ENCODE results near the gene BCAS1.
"Not testable (repeated sequence)": the region's sequence is repeated elsewhere in the genome, so short reads cannot be mapped to it uniquely, and the experiment has no call there.

Gene BCAS1

DNA sequence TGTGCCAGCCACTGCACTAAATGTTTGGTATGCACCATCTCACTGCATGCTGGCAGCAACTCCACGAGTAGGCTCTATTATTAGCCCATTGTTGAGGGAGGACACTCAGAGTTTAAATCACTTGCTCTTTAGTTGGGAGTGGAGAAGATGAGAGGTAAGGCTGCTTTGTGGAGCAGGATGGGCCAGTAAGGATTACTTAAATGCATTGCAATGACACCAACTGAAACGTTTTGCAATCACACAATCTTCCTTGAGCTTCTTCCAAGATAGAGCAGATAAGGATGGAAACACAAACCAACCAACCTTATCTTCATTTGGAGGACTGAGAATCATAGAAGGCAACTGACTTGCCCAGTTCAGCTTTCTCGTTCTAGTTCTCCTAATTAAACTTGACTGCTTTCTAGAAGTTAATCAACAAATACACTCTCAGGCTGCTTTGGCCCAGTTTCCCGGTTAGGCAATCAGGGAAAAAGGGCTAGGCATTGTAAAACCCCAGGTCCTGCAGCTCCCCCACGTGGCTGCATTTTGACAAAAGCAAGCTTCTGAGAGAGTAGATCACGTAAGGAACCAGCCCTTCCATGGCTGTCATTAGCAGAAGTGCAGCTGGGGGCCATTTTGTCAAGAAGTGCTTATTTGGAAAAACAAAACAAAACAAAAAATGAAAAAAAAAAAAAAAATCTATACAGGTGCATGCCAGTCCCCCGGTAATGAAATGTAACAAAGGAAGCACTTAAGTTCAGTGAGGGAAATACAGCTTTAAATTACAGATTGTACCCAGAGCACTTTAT, 130.6 kb downstream of the BCAS1 start:
- peak; percentile 65 to 69 for DNase-seq

GRCh38 chr20:53939190-53939571, 131.2 kb downstream of the BCAS1 start:
- no peak for DNase-seq

- DNase-seq: no peak
These were observed 131.7 kb downstream of the BCAS1 start for GRCh38 chr20:53938739-53939138.

DNA sequence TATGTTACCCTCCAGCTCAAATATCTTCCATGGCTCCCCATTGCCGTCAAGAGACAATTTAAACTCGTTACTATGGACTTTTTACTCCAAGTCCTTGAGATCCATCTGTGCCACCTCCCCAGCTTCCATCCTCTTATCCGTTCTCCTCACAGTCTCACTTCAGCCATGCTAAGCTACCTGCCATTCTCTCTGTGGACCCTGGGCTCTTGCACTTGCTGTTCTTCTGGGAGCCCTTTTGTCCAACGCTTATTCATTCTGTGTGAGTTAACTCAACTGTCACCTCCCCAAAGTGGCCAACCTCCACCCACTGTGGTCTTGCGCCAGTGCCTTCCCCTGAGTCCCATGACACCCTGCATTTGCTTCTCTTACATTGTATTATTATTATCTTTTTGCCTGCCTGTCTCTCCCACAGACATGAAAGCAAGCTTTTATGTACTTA, 132.4 kb downstream of the BCAS1 start:
- no peak for DNase-seq

DNA sequence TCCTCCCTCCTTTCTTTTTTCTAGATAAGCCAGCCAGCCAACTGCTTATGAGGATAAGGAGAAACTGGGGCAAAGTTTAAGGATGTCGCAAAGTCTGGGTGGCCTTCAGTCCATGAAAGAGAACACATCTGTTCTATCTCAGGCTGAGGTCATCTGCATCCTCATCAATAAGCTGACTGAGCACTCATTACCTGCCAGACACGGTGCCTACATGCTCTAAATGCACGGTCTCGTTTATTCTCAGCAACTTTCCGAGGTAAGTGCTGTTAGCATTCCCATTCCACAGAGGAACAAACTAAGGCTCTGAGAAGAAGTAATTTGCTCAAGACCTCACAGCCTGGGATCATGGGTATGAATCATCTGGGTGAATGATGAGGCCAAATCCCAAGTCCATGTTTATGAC, 133.1 kb downstream of the BCAS1 start:
- DNase-seq: no peak

DNA sequence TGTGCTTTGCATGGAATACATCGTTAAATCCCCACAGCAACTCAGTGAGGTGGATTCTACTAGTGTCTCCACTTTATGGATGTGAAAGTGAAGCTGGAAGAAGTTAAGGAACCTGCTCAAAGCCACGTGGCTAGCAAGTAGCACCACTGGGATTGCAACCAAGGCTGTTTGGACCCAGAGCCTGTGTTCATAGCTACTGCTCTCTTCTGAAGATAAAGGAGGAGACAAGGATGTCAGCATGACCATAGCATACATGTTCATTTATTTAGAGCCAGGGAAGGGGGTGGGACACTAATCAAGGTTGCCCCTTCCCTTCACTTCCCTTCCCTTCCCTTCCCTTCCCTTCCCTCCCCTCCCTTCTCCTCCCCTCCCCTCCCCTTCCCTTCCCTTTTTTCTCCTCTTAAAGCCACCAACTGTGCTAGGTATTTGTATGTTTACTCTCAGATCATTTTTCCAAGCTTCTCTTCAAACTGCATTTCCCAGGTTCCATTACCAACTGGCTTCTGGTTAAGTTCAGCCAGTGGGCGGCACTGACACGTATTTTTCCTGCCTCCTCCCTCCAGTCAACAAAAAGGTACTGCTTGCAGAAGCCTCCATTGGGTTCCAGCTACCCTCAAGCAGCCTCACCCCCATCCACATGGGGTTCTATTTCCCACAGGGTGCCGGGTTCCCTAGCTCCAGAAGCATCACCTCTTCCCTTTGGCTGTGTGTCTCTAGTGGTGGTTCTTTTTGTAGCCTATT, 134.9 kb downstream of the BCAS1 start:
- no peak for DNase-seq

GRCh38 chr20:53934421-53935343, 135.7 kb downstream of the BCAS1 start:
- DNase-seq: no peak

DNA sequence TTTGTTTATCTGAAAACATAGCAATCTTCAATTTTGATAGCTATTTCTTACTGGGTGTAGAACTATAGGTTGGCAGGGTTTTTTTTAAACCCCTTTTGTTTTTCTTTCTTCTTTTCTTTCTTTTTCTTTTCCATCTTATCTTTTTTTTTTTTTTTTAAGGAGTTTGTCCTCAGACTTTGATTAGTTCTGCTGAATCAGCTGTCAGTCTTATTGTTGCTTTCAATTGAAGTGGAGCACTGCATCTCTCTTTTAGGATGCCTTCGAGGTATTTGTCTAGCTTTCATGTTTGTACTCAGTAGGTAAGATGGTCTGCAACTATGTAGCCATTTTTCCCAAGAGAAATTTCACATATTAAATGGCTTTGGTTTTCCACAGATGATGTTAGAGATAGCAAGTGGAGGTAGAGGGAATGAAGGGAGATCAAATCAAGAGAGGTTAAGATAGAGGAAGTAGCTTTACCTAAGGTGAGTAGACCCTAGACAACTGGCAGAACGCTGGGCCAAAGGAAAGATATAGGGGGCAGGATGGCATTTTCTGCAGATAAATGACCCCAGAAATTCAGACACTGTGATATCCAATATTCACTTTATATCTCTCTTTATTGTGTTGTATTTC, 137.1 kb downstream of the BCAS1 start:
- no peak for DNase-seq

DNA sequence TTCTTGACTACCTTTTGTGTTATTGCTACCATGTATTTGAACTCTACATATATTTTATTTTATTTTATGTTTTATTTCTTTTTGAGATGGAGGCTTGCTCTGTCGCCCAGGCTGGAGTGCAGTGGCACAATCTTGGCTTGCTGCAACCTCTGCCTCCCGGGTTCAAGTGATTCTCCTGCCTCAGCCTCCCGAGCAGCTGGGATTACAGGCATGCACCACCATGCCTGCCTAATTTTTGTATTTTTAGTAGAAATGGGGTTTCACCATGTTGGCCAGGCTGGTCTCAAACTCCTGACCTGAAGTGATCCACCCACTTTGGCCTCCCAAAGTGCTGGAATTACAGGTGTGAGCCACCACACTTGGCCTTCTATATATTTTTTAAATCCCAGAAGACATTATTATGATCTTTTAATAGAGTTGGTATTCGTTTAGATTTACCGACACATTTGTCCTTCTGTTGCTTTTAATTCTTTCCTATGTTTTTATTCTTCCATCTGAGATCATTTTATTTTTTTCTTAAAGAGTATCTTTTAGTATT, 137.7 kb downstream of the BCAS1 start:
- not testable (repeated sequence) for DNase-seq

DNA sequence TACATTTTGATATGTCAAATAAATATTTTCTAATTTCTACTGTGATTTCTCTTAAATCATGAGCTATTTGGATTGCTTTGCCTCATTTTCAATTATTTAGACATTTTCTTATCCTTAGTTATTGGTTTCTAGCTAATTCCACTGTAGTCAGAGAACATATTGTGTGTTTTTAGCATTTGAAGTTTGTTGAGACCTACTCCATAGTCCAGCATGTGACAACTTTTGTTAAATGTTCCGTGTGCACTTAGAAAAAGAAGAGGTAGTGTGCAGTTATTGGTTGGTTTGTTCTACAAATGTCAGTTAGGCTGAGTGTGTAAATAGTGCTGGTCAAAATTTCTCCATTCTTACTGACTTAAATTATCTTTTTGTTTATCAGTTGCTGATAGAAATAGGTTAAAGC, 138.8 kb downstream of the BCAS1 start:
- DNase-seq: no peak

GRCh38 chr20:53930651-53931504, 139.5 kb downstream of the BCAS1 start:
- DNase-seq: no peak

DNA sequence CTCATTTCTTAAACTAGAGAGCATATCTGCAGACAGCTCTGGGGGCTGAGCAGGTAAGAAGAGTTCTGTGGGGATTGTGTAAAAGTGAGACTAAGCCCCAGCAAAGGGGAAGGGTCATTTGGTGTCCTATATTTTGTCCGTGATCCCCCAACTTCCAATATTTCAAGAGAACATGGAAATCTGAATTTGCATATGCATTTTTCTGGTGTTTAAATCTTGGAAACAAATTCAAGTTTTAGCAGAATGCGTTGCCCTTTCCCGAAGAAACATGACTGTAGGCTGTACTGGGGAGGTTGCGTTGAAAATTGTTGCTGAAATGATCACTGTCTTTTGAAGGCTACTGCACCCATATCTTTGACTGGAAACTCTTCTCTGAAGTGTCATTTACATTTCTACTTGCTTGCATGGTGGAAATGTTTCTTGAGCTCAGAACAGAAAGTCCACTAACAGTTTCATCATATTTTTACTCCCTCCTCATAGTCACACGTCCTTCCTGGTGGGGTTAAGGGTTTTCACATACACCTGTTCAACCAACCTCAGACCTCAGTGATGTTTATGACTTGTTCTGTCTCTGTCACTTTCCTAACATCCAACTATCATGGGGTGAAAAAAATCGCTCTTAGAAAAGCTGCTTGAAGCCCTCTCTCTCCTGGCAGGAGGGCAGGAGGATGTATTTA, 140.3 kb downstream of the BCAS1 start:
- DNase-seq: no peak

DNA sequence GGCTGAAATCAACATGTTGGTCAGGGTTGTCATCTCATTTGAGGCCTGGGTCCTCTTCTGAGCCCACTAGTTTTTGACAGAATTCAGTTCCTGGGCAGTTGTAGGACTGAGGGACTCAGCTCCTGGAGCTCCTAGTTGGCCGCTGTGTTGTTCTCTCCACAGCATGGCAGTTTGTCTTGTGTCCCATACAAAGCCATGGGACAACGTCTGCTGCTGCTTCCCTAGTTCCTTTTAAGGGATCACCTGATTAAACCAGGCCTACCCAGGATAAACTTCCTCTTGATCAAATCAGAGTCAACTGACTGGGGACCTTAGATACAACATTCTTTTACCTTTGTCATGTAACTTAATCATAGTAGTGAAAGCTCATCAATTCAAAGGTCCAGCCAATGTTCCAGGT, 141.0 kb downstream of the BCAS1 start:
- DNase-seq: no peak

DNA sequence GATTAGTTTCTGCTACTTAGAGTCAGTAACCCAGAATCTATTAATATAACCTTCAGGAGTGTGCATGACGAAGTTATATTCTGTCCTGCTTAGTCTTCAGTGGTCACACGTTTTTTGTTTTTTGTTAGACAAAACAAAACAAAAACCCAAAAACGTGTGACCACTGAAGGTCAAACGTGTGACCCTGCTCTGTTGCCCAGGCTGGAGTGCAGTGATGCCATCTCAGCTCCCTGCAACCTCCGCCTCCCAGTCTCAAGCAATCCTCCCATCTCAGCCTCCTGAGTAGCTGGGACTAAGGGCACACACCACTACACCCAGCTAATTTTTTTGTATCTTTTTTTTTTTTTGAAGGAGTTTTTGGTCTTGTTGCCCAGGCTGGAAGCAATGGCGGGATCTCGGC, 142.4 kb downstream of the BCAS1 start:
- DNase-seq: no peak

- no peak for DNase-seq
These were observed 143.9 kb downstream of the BCAS1 start for GRCh38 chr20:53926428-53927028.

DNA sequence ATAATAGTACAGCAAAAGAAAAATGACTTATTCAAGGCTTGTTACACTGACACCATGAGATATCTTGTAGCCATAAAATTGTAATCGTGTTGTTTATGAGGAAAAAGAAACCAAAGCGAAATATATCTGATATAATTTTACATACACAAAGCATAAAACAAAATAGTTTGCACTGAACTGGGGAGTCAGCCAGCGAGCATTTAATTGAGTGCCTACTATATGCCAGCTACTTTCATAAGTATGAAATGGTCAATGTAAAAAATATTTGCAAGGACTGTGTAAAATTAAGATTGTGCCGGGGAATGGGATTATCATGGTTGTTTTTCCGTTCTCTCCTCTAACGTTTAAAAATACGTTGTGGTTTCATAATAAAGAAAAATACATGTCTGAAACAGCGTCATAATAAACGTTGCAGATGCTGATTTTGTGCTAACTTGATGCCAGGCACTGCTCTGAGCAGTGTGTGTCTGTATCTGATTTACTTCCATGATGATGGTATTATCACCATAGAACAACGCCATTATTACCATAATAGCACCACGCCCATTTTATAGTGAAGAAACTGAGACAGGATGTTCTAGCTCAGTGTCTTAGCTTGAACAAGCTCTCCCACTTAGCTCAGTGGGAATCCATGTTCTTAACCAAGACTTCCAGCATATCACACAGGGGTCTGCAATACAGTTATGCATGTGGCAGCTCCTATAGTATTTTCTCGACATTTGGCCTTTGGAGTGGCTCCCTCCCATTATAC, 144.6 kb downstream of the BCAS1 start:
- no peak for DNase-seq

- DNase-seq: no peak
These were observed 146.6 kb downstream of the BCAS1 start for GRCh38 chr20:53923566-53924369.

- DNase-seq: no peak
These were observed 147.5 kb downstream of the BCAS1 start for GRCh38 chr20:53922901-53923314.

GRCh38 chr20:53921443-53921973, 148.9 kb downstream of the BCAS1 start:
- DNase-seq: no peak
